Measurements from ENCODE around the gene FAM227B.

GRCh38 chr15:49589030-49589429, 31.6 kb downstream of the FAM227B start:
- no peak for TF ChIP-seq CTCF (IDR thresholded peaks at IDR 0.05)
- no peak for TF ChIP-seq POLR2A (IDR thresholded peaks at IDR 0.05)
- TF ChIP-seq POLR2AphosphoS5 (IDR thresholded peaks at IDR 0.05) = no peak
